Measurements from ENCODE around the gene ASTN2.
"Not testable (repeated sequence)": the region's sequence is repeated elsewhere in the genome, so short reads cannot be mapped to it uniquely, and the experiment has no call there.

Gene ASTN2

GRCh38 chr9:117074342-117074662 is 340.6 kb downstream of the ASTN2 start:
- no peak for DNase-seq (ENCODE audit: low spot score)

- DNase-seq (ENCODE audit: low spot score): peak; percentile 76
These were observed 341.1 kb downstream of the ASTN2 start for GRCh38 chr9:117073539-117074341.

- DNase-seq (ENCODE audit: low spot score): peak; percentile 31
These were observed 341.8 kb downstream of the ASTN2 start for GRCh38 chr9:117073071-117073470.

- no peak for DNase-seq (ENCODE audit: low spot score)
These were observed 342.6 kb downstream of the ASTN2 start for GRCh38 chr9:117072216-117072615.

- DNase-seq (ENCODE audit: low spot score): not testable (repeated sequence)
These were observed 343.1 kb downstream of the ASTN2 start for GRCh38 chr9:117071673-117072207.

GRCh38 chr9:117063721-117064471 is 351.0 kb downstream of the ASTN2 start:
- no peak for DNase-seq (ENCODE audit: low spot score)

- DNase-seq (ENCODE audit: low spot score): no peak
These were observed 353.9 kb downstream of the ASTN2 start for GRCh38 chr9:117060963-117061362.

GRCh38 chr9:117050007-117050406 is 364.9 kb downstream of the ASTN2 start:
- no peak for DNase-seq (ENCODE audit: low spot score)

GRCh38 chr9:117046666-117047327 is 368.1 kb downstream of the ASTN2 start:
- no peak for DNase-seq (ENCODE audit: low spot score)

GRCh38 chr9:117044241-117044640 is 370.6 kb downstream of the ASTN2 start:
- DNase-seq (ENCODE audit: low spot score): no peak

GRCh38 chr9:117043159-117043558 is 371.7 kb downstream of the ASTN2 start:
- no peak for DNase-seq (ENCODE audit: low spot score)

- no peak for DNase-seq (ENCODE audit: low spot score)
These were observed 379.3 kb downstream of the ASTN2 start for GRCh38 chr9:117035546-117035945.

GRCh38 chr9:117034866-117035265 is 380.0 kb downstream of the ASTN2 start:
- DNase-seq (ENCODE audit: low spot score): no peak

GRCh38 chr9:117030254-117030768 is 384.5 kb downstream of the ASTN2 start:
- no peak for DNase-seq (ENCODE audit: low spot score)

GRCh38 chr9:117029341-117029740 is 385.5 kb downstream of the ASTN2 start:
- DNase-seq (ENCODE audit: low spot score): no peak

- DNase-seq (ENCODE audit: low spot score): no peak
These were observed 386.6 kb downstream of the ASTN2 start for GRCh38 chr9:117028103-117028858.

GRCh38 chr9:117021906-117022305 is 393.0 kb downstream of the ASTN2 start:
- DNase-seq (ENCODE audit: low spot score): no peak

- DNase-seq (ENCODE audit: low spot score): no peak
These were observed 395.8 kb downstream of the ASTN2 start for GRCh38 chr9:117018966-117019617.

GRCh38 chr9:117017414-117017985 is 397.4 kb downstream of the ASTN2 start:
- no peak for DNase-seq (ENCODE audit: low spot score)

GRCh38 chr9:117014061-117014460 is 400.8 kb downstream of the ASTN2 start:
- DNase-seq (ENCODE audit: low spot score): no peak

Measured in D341Med (cell line).